ENCODE results near the gene PRPF4. TPM values are rescaled to one million over a fixed set of nuclear protein-coding genes. Genes with fewer than 3 reads are reported as not detected.

PRPF4 gene
- total and polyA plus RNA-seq, 9 of the 15 experiments (the other 6 are each of a cell fraction or from before 2014, with no cell fraction given) = 25.8 to 66.0 (median 39.8) TPM

GRCh38 chr9:113275157-113276131 is at the start of gene PRPF4, which contains the start of gene CDC26 (continued):
- TF ChIP-seq ZNF318 (IDR thresholded peaks at IDR 0.05; ENCODE audit: borderline replicate concordance in 1 of 2, low read depth in 1 of 2) = no peak
- TF ChIP-seq RERE (CRISPR knock-in tag; IDR thresholded peaks at IDR 0.05; ENCODE audit: borderline replicate concordance) = no peak
- TF ChIP-seq IRF9 (tag; IDR thresholded peaks at IDR 0.05) = no peak
- peak; percentile 100 for TF ChIP-seq EGR1 (conservative IDR thresholded peaks at IDR 0.05)
- no peak for TF ChIP-seq SNRNP70 (optimal IDR thresholded peaks at IDR 0.05; ENCODE audit: low read depth, low read length)
- TF ChIP-seq SRSF7 (optimal IDR thresholded peaks at IDR 0.05; ENCODE audit: low read depth, low read length) = no peak
- no peak for TF ChIP-seq MLX (CRISPR knock-in tag; conservative IDR thresholded peaks at IDR 0.05)

Measured in K562 (cell line).